Vagina (tissue), 2 donors: Measurements from ENCODE around the gene TSPEAR. TPM values are rescaled to one million over a fixed set of nuclear protein-coding genes. Genes with fewer than 3 reads are reported as not detected.

Experiments
- DNase-seq, 2 donors: peaks; one replicate each; pipeline ENCODE4 v3.0.0-alpha.2; 2017; ENCODE audit errors: extremely low spot score in 2 of 2
- H3K27ac ChIP-seq: fragments of 200-600 bp; sonication (generic); one replicate; pipeline ENCODE4 v1.5.1; 2019
- H3K27me3 ChIP-seq: fragments of 200-600 bp; sonication (generic); one replicate; pipeline ENCODE4 v1.5.1; 2019
- H3K36me3 ChIP-seq, 2 donors: fragments of 200-600 bp; sonication (generic); one replicate each; pipeline ENCODE4 v1.5.1; 2017 to 2019
- H3K4me1 ChIP-seq: fragments of 200-600 bp; sonication (generic); one replicate; pipeline ENCODE4 v1.5.1; 2019
- H3K4me3 ChIP-seq, 2 donors: fragments of 200-600 bp; sonication (generic); 1 replicate in 1 of 2; 2 replicates in 1 of 2; pipeline ENCODE4 v1.5.1; 2016 to 2019
- H3K9me3 ChIP-seq: fragments of 200-600 bp; sonication (generic); one replicate; pipeline ENCODE4 v1.5.1; 2019
- POLR2A ChIP-seq, 2 donors: fragments of 450-650 bp; IDR thresholded peaks; one replicate each; pipeline ENCODE4 v1.6.1; 2017; ENCODE audit warnings: antibody characterized with exemption in 2 of 2, mild to moderate bottlenecking in 2 of 2, moderate library complexity in 2 of 2
- POLR2AphosphoS5 ChIP-seq, 2 donors: sonication (generic); formaldehyde crosslinking; IDR thresholded peaks; one replicate each; pipeline ENCODE4 v1.9.0; 2017; ENCODE audit warnings: antibody characterized with exemption in 2 of 2, mild to moderate bottlenecking in 2 of 2, low read depth in 1 of 2; ENCODE audit not compliant: insufficient read depth in 1 of 2
- intact Hi-C: fragments of 100-400 bp; cut with DNase I; formaldehyde crosslinking; loops from one replicate; pipeline ENCODE4 v1.15.1; 2023
- total RNA-seq: library from RNA; depleted of rRNA; stranded (reverse); fragments of >200 nt; gene quantifications from one replicate; pipeline ENCODE4 v1.2.3, GENCODE V29; 2016
- TF ChIP-seq, protein P1 (sequence below), 3 experiments: fragments of 450-650 bp in 2 of 3; fragments of 200-600 bp in 1 of 3; sonication (generic) in 1 of 3; IDR thresholded peaks; one replicate each; pipeline ENCODE4 v1.5.1; 2017 to 2019; ENCODE audit warnings: antibody characterized with exemption in 3 of 3, mild to moderate bottlenecking in 2 of 3, moderate library complexity in 2 of 3

The TSPEAR gene
- total RNA-seq, 1 donor from 2014 or later: not detected

DNA sequence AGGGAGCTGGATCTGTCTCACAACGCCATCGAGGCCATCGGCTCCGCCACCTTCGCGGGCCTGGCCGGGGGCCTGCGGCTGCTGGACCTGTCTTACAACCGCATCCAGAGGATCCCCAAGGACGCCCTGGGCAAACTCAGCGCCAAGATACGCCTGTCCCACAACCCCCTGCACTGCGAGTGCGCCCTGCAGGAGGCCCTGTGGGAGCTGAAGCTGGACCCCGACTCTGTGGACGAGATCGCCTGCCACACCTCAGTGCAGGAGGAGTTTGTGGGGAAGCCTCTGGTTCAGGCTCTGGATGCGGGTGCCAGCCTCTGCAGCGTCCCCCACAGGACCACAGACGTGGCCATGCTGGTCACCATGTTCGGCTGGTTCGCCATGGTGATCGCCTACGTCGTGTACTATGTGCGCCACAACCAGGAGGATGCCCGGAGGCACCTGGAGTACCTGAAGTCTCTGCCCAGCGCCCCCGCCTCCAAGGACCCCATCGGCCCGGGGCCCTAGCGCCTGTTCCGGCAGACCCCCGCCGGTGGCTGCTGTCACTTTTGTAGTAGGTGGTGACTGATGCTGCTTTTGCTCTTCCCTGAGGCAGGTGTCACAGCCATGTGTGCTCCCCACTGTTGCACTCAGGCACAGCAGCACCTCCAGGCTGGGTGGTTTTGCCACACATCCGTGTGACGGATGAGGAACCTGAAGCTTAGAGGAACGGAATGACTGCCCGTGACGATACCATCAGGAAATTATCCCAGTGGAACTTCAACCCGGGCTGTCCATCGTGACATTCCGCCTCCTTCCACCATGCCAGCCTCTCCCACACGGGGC is 254.2 kb downstream of the TSPEAR start:
- no peaks in the 10 kb centered on the region for H3K27me3 ChIP-seq
- intact Hi-C loops: loop anchor here (10.0 kb wide), 1 partner anchor 128 kb away; the partner anchor contains the start of gene KRTAP10-5
- no peak for DNase-seq
- H3K4me3 ChIP-seq: no peak overlapping the region
- H3K4me1 ChIP-seq: peaks cover 9% of the 10 kb centered on the region
- TF ChIP-seq, protein P1, sequence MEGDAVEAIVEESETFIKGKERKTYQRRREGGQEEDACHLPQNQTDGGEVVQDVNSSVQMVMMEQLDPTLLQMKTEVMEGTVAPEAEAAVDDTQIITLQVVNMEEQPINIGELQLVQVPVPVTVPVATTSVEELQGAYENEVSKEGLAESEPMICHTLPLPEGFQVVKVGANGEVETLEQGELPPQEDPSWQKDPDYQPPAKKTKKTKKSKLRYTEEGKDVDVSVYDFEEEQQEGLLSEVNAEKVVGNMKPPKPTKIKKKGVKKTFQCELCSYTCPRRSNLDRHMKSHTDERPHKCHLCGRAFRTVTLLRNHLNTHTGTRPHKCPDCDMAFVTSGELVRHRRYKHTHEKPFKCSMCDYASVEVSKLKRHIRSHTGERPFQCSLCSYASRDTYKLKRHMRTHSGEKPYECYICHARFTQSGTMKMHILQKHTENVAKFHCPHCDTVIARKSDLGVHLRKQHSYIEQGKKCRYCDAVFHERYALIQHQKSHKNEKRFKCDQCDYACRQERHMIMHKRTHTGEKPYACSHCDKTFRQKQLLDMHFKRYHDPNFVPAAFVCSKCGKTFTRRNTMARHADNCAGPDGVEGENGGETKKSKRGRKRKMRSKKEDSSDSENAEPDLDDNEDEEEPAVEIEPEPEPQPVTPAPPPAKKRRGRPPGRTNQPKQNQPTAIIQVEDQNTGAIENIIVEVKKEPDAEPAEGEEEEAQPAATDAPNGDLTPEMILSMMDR (IDR thresholded peaks at IDR 0.05): no peak
- TF ChIP-seq POLR2AphosphoS5 (IDR thresholded peaks at IDR 0.05; ENCODE audit: insufficient read depth in 1 of 2, low read depth in 1 of 2) (no peak), POLR2A (IDR thresholded peaks at IDR 0.05) (no peak)
- H3K27ac ChIP-seq: no peak overlapping the region
- H3K36me3 ChIP-seq: no peaks in the 10 kb centered on the region
- no peaks in the 10 kb centered on the region for H3K9me3 ChIP-seq

DNA sequence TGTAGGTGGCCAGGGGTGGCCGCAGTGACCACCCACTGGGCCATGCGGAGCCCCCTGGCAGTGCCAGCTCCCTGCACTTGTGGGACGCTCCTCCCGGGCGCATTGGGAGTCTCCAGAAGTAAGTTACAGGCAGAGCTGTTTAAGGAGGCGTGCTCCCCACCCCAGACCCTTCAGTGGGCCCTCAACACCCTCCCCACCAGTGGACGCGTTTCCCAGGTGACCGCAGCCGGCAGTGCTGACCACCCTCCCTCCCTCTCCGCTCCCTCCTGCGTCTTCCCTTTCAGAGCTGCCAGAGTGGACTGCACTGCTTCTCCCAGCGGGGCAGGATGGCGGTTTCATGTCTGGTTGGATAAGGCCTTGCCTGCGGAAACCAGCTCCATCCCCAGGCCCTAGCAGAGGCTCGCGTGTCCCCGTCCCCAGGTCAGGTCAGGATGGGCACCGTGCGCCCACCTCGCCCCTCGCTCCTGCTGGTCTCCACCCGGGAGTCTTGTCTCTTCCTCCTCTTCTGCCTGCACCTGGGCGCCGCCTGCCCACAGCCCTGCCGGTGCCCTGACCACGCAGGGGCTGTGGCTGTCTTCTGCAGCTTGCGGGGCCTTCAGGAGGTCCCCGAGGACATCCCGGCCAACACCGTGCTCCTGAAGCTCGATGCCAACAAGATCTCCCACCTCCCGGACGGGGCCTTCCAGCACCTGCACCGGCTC is 255.0 kb downstream of the TSPEAR start:
- peaks cover 9% of the 10 kb centered on the region for H3K4me1 ChIP-seq
- no peak overlapping the region for H3K27ac ChIP-seq
- intact Hi-C loops: loop anchor here (10.0 kb wide), 1 partner anchor 128 kb away; the partner anchor contains the start of gene KRTAP10-5
- H3K36me3 ChIP-seq: no peaks in the 10 kb centered on the region
- no peaks in the 10 kb centered on the region for H3K27me3 ChIP-seq
- DNase-seq: no peak
- TF ChIP-seq, protein P1 (IDR thresholded peaks at IDR 0.05): no peak
- no peak for TF ChIP-seq POLR2AphosphoS5 (IDR thresholded peaks at IDR 0.05; ENCODE audit: insufficient read depth in 1 of 2, low read depth in 1 of 2)
- TF ChIP-seq POLR2A (IDR thresholded peaks at IDR 0.05): no peak
- H3K4me3 ChIP-seq: peak overlapping the region; percentile 75 to 83
- H3K9me3 ChIP-seq: no peaks in the 10 kb centered on the region

DNA sequence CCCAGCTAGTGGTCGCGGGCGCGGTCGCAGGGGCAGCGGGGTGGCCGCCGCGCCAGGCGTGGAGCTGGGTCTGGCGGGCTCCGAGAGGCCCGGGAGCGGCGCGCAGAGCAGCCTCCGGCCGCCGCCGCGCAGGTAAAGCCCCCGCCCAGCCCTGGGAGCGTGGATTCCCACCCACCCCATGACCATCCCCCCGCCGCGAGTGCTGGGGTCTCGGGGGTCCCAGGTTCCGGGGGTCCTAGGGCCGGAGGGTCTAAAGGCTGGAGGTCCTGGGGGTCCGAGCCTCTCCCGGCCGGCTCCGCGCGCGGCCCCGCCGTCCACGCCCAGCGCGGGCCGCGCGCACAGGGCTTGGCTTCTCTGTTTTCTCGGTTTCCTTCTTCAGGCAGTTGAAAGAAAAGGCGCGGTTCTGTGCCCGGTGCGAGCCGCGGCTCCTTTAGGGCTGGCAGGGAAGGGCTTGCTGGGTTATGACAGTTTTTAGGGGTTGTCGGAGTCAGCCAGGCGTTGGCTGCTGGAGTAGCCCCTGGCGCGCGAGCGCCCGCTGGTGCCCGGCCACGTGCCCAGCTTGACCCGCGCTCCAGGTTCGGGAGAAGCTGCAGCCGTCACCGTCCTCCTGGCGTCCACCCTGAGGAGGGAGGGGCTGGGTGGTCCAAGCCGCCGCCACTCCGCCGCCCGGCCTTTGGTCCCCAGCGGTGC is 255.7 kb downstream of the TSPEAR start:
- Histone ChIP-seq H3K4me1 (peaks cover 9% of the 10 kb centered on the region), H3K4me3 (peak overlapping the region; percentile 75 to 83), H3K27me3 (no peaks in the 10 kb centered on the region), H3K36me3 (no peaks in the 10 kb centered on the region), H3K27ac (no peak overlapping the region), H3K9me3 (no peaks in the 10 kb centered on the region)
- TF ChIP-seq POLR2AphosphoS5 (IDR thresholded peaks at IDR 0.05; ENCODE audit: insufficient read depth in 1 of 2, low read depth in 1 of 2) (no peak), POLR2A (IDR thresholded peaks at IDR 0.05) (no peak)
- TF ChIP-seq, protein P1 (IDR thresholded peaks at IDR 0.05): no peak
- intact Hi-C loops: loop anchor here (10.0 kb wide), 1 partner anchor 129 kb away; the partner anchor contains the start of gene KRTAP10-5
- no peak for DNase-seq

DNA sequence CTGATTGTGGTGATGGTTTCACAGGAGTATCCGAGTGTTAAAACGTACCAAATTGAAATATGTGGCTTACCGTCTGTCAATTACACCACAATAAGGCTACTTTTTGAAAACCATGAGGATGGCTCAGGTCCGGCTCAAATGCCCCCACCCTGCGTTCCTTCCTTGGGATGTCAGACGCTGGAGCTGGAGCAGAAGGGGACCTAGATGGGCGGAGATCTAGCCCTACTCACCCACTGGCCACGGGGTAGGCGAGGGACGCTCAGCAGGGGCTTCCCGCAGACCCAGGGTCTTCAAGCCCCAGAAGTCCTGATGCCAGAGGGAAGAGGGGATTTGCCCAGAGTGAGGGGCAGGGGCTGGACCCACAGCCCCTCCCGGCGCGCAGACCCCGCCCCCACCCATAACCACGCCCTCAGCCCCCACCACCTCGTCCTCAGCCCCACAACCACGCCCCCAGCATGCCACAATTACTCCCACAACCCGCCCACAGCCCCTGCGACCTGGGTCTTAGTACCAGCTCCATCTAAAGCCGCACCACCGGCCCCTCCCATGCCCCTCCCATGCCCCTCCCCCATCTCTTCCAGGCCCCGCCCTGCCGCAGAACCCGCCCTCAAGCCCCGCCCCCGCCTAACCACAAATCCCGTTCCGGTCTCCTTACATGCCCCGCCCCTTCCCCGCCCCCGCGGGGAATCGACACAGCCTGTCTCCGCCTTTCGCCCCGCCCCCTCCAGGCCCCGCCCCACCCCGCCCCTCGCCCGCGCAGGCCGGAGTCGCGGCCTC is 256.4 kb downstream of the TSPEAR start, which contains the start of gene LRRC3:
Gene LRRC3, plus strand, starts transcription at position 764 of the 777 bp plus-strand sequence. CDS start 1,135 bp downstream, outside the sequence.
- Histone ChIP-seq H3K27me3 (no peaks in the 10 kb centered on the region), H3K9me3 (no peaks in the 10 kb centered on the region), H3K4me1 (peaks cover 9% of the 10 kb centered on the region), H3K4me3 (peak within 1 kb of the TSS; percentile 75 to 83), H3K36me3 (no peaks in the 10 kb centered on the region), H3K27ac (no peak within 1 kb of the TSS)
- no peak for TF ChIP-seq POLR2A (IDR thresholded peaks at IDR 0.05)
- no peak for TF ChIP-seq POLR2AphosphoS5 (IDR thresholded peaks at IDR 0.05; ENCODE audit: insufficient read depth in 1 of 2, low read depth in 1 of 2)
- TF ChIP-seq, protein P1 (IDR thresholded peaks at IDR 0.05): no peak
- intact Hi-C loops: loop anchor here (10.0 kb wide), 1 partner anchor 130 kb away; the partner anchor contains the start of gene KRTAP10-5
- no peak for DNase-seq
